Posterior vena cava (tissue), 2 donors: Measurements from ENCODE around the gene AP1S2. TPM values are rescaled to one million over a fixed set of nuclear protein-coding genes. Genes with fewer than 3 reads are reported as not detected.
"Not testable (repeated sequence)": the region's sequence is repeated elsewhere in the genome, so short reads cannot be mapped to it uniquely, and the experiment has no call there.

ENCODE experiments used
- DNase-seq: peaks from one replicate; pipeline ENCODE4 v3.0.0-alpha.2; 2020; ENCODE audit warnings: low spot score
- intact Hi-C, 2 donors: fragments of 100-400 bp; cut with DNase I; formaldehyde crosslinking; loops; one replicate each; pipeline versions ENCODE4 v1.14.1 to v1.14.2; 2022 to 2023
- long read RNA-seq, 2 donors: library from polyadenylated mRNA; unstranded; transcript quantifications; one replicate each; pipeline ENCODE4 v2.0.0, GENCODE V29; 2020 to 2021
- total RNA-seq, 2 donors: library from RNA; stranded (reverse); fragmentation: NEBNext Ultra II Directional; extraction: Animal tissue kit (Norgen Biotek cat#: 25700); gene quantifications; one replicate each; pipeline ENCODE4 v1.2.1, GENCODE V29; 2021
- donor health status: DM: yes; HTN: yes; CAD: no.
- donor health status: DM: yes; HTN: yes; CAD: no.

The AP1S2 gene
- total RNA-seq, result 10 to 100 TPM; 47.0 to 74.7 TPM
- long read RNA-seq, donor 1, transcript AP1S2-201 (5 exons, 2,237 nt), result major isoform, 19 of 24 reads
- long read RNA-seq, donor 1, partial matches to known transcripts, result 0 of 24 reads
- long read RNA-seq, donor 1, other reads (novel, unspliced or antisense), result 5 of 24 reads
- long read RNA-seq, donor 2, transcript AP1S2-201 (5 exons, 2,237 nt), result major isoform, 226 of 242 reads
- long read RNA-seq, donor 2, partial matches to known transcripts, result 5 of 242 reads
- long read RNA-seq, donor 2, other reads (novel, unspliced or antisense), result 11 of 242 reads

GRCh38 chrX:15854712-15855567 is at the start of gene AP1S2:
Gene AP1S2 (minus strand): TSS chrX:15854813. CDS start chrX:15852524, 2,289 bp downstream.
- peak; percentile 98 for DNase-seq
- intact Hi-C loops, result loop anchor here in 1 of 2 donors (10.0 kb wide), 1 partner anchor 180 kb away; no protein-coding TSS in a partner anchor

DNA sequence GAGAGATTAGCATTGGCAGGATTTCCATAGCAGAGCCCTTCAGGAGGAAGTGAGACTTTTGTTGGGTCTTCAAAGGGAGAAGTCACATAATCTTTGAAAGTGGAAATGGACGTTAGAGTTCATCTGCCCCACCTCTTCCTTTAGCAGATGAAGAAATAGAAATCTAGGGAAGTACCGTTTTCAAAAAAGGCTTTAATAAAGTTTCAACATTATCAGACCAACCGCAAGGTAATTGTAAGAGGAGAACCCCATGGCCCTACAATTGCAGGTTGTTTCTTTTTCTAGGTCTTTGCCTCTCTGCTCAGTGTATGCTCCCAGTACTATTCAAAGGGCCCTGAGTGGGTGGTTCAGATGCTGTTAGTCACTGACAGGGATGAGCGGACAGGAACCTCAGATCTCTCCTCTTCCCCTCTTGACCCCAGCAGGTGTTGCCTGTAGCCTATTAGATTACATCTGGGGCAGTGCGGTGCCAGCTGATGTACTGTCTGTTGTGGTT is 48.6 kb upstream of the AP1S2 start:
- intact Hi-C loops, result no loop called here
- DNase-seq, result no peak

DNA sequence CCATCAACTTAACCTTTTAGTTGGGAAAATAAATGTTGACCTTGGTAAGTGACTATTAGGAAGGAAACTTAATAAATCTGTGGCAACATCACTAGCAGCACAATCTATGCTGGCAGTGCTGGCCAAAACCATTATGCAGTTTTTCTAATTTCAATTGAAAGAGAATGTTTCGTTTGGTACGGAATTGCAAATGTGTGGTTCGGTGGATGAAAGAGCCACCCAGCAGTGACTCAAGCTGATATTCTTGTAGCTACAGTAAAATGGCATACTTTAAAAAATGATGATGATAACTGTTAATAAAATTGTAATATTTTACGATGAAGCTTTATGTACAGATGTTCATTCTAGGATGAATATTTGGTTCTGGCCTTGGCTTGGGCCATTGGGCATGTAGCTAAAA is 40.7 kb upstream of the AP1S2 start:
- intact Hi-C loops, result no loop called here

DNA sequence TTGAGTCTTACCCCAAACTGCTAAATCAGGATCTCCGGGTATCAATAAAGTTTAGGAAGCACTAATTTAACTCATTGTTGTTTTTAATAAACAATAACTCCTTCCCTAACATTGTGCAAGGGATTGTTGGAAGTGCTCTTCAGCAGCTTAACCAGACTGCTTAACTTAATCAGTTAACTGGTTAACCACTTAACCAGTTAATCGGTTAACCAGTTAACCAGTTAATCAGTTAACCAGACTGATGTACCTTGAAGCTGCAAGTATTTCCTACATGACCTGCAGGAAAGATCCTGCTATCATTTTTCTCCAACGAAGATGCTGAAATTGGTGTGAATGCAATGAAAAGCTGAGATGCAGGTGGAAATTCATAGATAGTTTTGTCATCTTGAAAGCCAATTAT is 40.1 kb upstream of the AP1S2 start:
- no peak for DNase-seq
- intact Hi-C loops, result no loop called here

More for the DNA sequence above, 40.7 kb upstream of the AP1S2 start:
- DNase-seq, result no peak

- intact Hi-C loops, result no loop called here
Measured at GRCh38 chrX:15890463-15890862, 35.9 kb upstream of the AP1S2 start.

DNA sequence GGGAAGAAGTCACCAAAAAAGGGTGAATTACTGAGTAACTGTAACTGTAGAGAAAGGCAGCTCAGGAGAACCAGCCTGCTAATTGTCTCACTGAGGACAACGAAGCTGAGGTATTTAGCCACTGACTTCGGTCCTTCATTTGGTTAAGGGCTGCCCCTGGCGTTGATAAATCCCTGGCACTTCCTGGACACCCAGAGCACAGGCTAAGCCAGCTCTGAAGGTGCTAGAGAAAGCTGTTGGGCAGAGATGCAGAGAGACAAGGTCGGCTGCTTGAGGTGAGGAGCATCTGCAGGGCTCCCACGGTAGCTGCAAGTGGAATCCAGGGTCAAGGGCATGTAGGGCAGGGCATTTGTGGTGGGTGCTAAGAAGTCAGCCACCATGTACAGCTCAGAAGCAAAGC is 33.4 kb upstream of the AP1S2 start:
- no peak for DNase-seq
- intact Hi-C loops, result no loop called here

More at GRCh38 chrX:15890463-15890862, 35.9 kb upstream of the AP1S2 start:
- no peak for DNase-seq

- intact Hi-C loops, result no loop called here
Measured at GRCh38 chrX:15883540-15883863, 28.9 kb upstream of the AP1S2 start.

DNA sequence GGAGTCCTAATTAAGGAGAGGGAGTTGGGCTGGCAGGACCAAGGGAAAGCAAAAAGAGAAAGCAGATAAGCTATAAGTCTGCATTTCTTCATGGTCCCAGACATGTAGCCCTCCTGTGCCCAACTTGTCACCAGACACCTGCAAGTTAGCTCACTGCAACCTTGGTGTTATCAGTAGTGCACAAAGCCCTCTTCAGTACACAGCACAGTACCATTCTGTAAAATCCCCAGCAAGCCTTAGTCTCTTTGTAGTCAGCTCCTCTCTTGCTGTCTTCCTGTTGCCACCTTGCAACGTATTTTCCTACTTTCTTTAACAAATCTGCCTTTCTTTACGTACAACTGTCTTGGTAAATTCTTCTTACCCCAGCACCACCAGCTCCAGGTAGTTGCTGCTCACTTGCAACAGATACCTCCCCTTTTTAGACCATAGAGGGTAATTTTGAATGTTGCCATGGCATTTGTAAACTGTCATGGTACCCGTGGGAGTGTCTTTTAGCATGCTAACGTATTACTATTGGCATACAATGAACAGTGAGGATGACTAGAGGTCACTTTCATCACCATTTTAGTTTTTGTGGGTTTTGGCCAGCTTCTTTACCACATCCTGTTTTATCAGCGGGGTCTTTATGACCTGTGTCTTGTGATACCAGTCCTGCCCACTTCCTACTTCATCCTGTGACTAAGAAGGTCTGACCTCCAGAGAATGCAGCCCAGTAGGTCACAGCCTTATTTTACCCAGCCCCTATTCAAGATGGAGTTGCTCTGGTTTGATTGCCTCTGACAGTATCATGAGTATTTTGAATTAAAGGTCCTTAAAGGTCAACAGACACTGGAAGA is 28.3 kb upstream of the AP1S2 start:
- DNase-seq, result no peak
- intact Hi-C loops, result no loop called here

More at GRCh38 chrX:15883540-15883863, 28.9 kb upstream of the AP1S2 start:
- DNase-seq, result no peak

GRCh38 chrX:15881381-15881897 is 26.8 kb upstream of the AP1S2 start:
- intact Hi-C loops, result no loop called here
- no peak for DNase-seq

DNA sequence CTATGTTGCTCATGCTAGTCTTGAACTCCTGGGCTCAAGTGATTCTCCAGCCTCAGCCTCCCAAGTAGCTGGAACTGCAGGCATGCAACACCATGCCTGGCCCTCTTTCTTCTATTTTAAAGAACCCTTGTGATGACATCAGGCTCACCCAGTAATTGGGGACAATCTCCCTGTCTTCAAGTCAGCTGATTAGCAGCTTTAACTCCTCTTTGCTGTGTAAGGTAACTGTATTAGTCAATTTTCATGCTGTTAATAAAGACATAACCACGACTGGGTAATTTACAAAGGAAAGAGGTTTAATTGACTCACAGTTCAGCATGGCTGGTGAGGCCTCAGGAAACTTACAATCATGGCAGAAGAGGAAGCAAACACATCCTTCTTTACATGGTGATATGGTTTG is 23.3 kb upstream of the AP1S2 start:
- intact Hi-C loops, DNase-seq: not testable (repeated sequence)

DNA sequence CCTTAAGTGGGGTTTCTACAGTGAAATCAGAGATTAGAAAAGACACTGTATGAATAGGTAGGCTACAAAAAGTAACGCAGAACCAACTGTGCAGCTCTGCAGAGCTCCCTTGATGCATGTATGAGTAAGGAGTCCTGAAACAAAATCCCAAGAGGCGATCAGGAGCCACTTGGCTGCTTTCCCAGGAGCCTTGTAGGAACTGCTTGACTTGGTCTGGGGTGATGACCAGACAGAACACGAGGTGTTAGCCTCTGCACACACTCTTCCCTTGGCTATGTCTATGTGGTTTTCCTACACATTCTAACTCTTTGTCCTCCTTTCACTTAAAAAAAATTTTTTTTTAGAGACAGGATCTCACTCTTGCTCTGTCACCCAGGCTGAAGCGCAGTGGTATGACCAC is 22.8 kb upstream of the AP1S2 start:
- DNase-seq, result no peak
- intact Hi-C loops, result no loop called here

DNA sequence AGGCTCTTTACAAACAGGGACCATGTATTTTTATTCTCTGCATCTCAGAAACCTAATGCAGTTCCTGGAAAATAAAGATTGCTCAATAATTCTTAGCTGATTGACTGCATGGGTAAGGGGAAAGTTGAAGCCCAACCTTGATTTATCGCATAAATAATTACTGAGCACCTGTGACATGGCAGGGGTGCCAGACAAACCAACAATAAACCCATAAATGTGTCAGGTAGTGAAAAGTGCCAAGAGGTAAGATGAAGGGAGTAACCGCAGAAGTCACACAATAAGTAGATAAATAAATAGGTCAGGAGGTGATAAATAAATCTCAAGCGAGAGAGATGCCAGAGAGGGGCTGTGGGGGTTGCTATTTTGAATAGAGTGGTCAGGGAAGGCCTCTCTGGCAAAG is 20.1 kb upstream of the AP1S2 start:
- intact Hi-C loops, result no loop called here
- DNase-seq, result no peak

DNA sequence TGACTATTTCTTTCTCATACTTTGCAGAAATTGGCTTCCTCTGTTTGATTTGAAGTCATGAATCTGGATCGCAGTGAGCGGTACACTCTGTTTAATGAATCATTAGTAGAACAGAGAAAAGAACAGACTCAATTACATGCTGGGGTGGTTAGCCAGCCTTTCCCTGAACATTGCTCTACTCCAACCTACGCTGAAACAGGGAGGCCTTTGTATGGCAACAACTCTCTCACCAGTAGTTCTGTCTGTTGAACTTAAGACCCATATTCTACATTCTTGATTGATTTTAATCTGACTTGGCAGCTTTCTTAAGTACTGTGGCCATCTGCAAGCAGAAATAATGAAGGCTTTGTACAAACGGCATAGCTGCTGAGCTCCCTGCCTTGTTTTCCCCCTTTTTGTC is 19.0 kb upstream of the AP1S2 start:
- intact Hi-C loops, result no loop called here
- DNase-seq, result no peak

GRCh38 chrX:15870310-15870709 is 15.7 kb upstream of the AP1S2 start:
- DNase-seq, result no peak
- intact Hi-C loops, result no loop called here

GRCh38 chrX:15869695-15870094 is 15.1 kb upstream of the AP1S2 start:
- intact Hi-C loops, result no loop called here
- DNase-seq, result no peak

GRCh38 chrX:15866147-15866546 is 11.5 kb upstream of the AP1S2 start:
- intact Hi-C loops, result no loop called here
- DNase-seq, result no peak

DNA sequence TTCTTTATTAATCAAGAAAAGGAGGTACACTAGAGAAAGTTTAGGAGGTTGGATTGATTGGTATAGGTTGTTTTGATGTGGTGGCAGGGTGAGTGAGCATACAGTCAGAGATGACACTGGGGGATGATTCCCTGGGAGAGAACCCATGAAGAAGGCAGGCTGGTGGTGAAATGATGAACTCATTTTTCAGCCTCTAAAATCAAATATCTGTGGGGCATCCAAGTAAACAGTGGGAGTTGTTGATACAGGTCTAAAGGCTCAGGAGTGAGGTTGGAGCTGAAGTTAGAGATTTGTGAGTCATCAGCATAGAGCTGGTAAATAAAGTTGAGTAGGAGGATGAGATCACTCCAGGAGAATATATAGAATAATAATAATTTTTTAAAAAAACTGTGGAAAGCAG is 10.0 kb upstream of the AP1S2 start:
- intact Hi-C loops, result no loop called here
- no peak for DNase-seq

GRCh38 chrX:15864023-15864422 is 9.4 kb upstream of the AP1S2 start:
- DNase-seq, result no peak
- intact Hi-C loops, result no loop called here

GRCh38 chrX:15860921-15861320 is 6.3 kb upstream of the AP1S2 start:
- DNase-seq, result no peak
- intact Hi-C loops, result no loop called here
